Right lobe of liver (tissue), 6 donors: ENCODE results near the gene ANKRD60. TPM values are rescaled to one million over a fixed set of nuclear protein-coding genes. Genes with fewer than 3 reads are reported as not detected.
A peak's percentile ranks its signal among the peaks of the same experiment; 100 is the strongest.

Experiments
- ATAC-seq, 4 donors: fragments of 200-7000 bp; cut with Tn5 transposase; one replicate each; pipeline ENCODE4 v1.9.1; 2020; ENCODE audit warnings: mild to moderate bottlenecking in 4 of 4, moderate library complexity in 4 of 4
- DNase-seq, 3 donors: peaks; one replicate each; pipeline ENCODE4 v3.0.0-alpha.2; 2020
- H3K27ac ChIP-seq, 3 donors: fragments of 200-600 bp; one replicate each; pipeline ENCODE4 v1.8.0; 2022
- H3K27me3 ChIP-seq, 2 donors: fragments of 200-600 bp; one replicate each; pipeline ENCODE4 v1.8.0; 2022
- H3K36me3 ChIP-seq, 4 donors: fragments of 200-600 bp; sonication (generic) in 1 of 4; one replicate each; pipeline versions ENCODE4 v1.5.1 to v1.8.0; 2017 to 2022; ENCODE audit warnings: control low read depth in 1 of 4
- H3K4me1 ChIP-seq, 4 donors: fragments of 200-600 bp; sonication (generic) in 1 of 4; one replicate each; pipeline versions ENCODE4 v1.5.1 to v1.8.0; 2017 to 2022; ENCODE audit warnings: control low read depth in 1 of 4
- H3K4me3 ChIP-seq, 3 donors: fragments of 200-600 bp; one replicate each; pipeline ENCODE4 v1.8.0; 2022
- H3K9me3 ChIP-seq, 4 donors: fragments of 200-600 bp; sonication (generic) in 1 of 4; one replicate each; pipeline versions ENCODE4 v1.5.1 to v1.8.0; 2017 to 2022; ENCODE audit warnings: control low read depth in 1 of 4
- CTCF ChIP-seq, 4 donors: fragments of 200-600 bp in 3 of 4; fragments of 450-650 bp in 1 of 4; IDR thresholded peaks; one replicate each; pipeline versions ENCODE4 v1.5.1 to v1.8.0; 2016 to 2022; ENCODE audit warnings: antibody characterized with exemption in 4 of 4, mild to moderate bottlenecking in 2 of 4
- POLR2A ChIP-seq: fragments of 450-650 bp; IDR thresholded peaks from one replicate; pipeline ENCODE4 v1.6.1; 2017; ENCODE audit warnings: antibody characterized with exemption, mild to moderate bottlenecking
- WGBS: methylation state at CpG from one replicate; pipeline ENCODE4 v1.1.6; 2018; ENCODE audit warnings: low coverage, low lambda C conversion rate; ENCODE audit not compliant: insufficient coverage; ENCODE audit errors: missing lambda C conversion rate; 5-methylcytosine and 5-hydroxymethylcytosine counted together
- intact Hi-C, 2 donors: fragments of 100-400 bp; cut with DNase I; formaldehyde crosslinking; loops; one replicate each; pipeline versions ENCODE4 v1.11.2 to v1.14.1; 2022
- total RNA-seq, 6 experiments: library from RNA; depleted of rRNA in 2 of 6; stranded (reverse); fragments of >200 nt in 2 of 6; fragmentation: NEBNext Ultra II Directional in 3 of 6; extraction: Animal tissue kit (Norgen Biotek cat#: 25700) in 3 of 6; gene quantifications; one replicate each; pipeline versions ENCODE4 v1.1.0 to v1.2.4, GENCODE V29; 2016 to 2023
- donor health status: DM: no; HTN: yes; CAD: no.
- donor health status: DM: no; HTN: no; CAD: no.
- donor health status: DM: no; HTN: no; CAD: no.
- donor health status: DM: no; HTN: yes; CAD: no.
- donor health status: DM: no; HTN: yes; CAD: no.

ANKRD60 gene
- total RNA-seq, 6 experiments from 2014 or later = not detected

DNA sequence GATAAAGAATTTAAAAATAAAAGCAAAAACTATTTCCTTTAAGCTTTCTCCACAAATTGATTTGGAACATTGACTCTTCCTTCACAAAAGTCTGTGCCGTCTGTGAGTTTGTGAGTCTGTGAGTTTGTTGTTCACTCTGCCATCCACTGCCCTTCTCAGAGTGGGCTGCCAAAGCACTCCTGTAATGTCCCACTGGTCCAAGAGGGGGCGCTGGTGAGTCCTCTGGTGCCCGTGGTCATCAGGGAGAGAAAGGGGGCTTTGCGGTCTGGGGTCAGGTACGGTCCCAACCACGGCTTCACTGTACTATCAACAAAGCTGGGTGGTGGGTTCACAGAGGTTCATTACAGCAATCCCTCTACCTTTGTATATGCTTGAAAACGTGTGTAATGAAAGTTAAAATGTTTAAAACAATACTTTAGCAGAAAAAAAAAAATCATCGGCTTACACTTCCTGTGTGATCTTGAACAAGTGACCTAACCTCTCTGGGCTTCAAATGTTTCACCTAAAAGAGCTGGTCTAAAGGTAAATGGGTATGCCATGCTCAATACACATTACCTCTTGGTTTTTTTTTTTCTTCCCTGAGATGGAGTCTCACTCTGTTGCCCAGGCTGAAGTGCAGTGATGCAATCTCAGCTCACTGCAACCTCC is 5.6 kb upstream of the ANKRD60 start:
- Histone ChIP-seq H3K4me3 (no peak overlapping the region), H3K9me3 (no peaks in the 10 kb centered on the region), H3K27me3 (no peaks in the 10 kb centered on the region), H3K36me3 (no peaks in the 10 kb centered on the region), H3K27ac (no peak overlapping the region), H3K4me1 (no peaks in the 10 kb centered on the region)
- TF ChIP-seq POLR2A (no peak), CTCF (IDR thresholded peaks at IDR 0.05) (peak; percentile 32 to 47 (median 44))
- ATAC-seq (no peak), DNase-seq (no peak)
- intact Hi-C loops = no loop called here
- 47% methylated on average over 8 of the region's 8 CpGs for WGBS

GRCh38 chr20:58233393-58233792 is 4.9 kb upstream of the ANKRD60 start:
- no peak for ATAC-seq
- Histone ChIP-seq H3K36me3 (no peaks in the 10 kb centered on the region), H3K27me3 (no peaks in the 10 kb centered on the region), H3K4me3 (no peak overlapping the region), H3K4me1 (no peaks in the 10 kb centered on the region), H3K9me3 (no peaks in the 10 kb centered on the region), H3K27ac (no peak overlapping the region)
- TF ChIP-seq CTCF (IDR thresholded peaks at IDR 0.05) (no peak), POLR2A (no peak)
- DNase-seq = no peak
- 100% methylated on average over 2 of the region's 8 CpGs for whole genome bisulfite sequencing
- intact Hi-C loops = no loop called here

- H3K27me3 ChIP-seq = peaks cover 0 to 14% of the 10 kb centered on the region in 2 donors
- H3K4me1 ChIP-seq = no peaks in the 10 kb centered on the region
- no peak overlapping the region for H3K4me3 ChIP-seq
- 70% methylated on average over 6 of the region's 6 CpGs for WGBS
- intact Hi-C loops = no loop called here
- no peaks in the 10 kb centered on the region for H3K9me3 ChIP-seq
- H3K36me3 ChIP-seq = no peaks in the 10 kb centered on the region
- no peak for DNase-seq
- no peak overlapping the region for H3K27ac ChIP-seq
- ATAC-seq = no peak
- TF ChIP-seq CTCF (IDR thresholded peaks at IDR 0.05) = no peak
- no peak for TF ChIP-seq POLR2A
Measured at GRCh38 chr20:58231683-58232082, 3.2 kb upstream of the ANKRD60 start.

GRCh38 chr20:58229198-58229798 is 845 bp upstream of the ANKRD60 start:
- Histone ChIP-seq H3K27ac (no peak overlapping the region), H3K4me1 (no peaks in the 10 kb centered on the region), H3K4me3 (no peak overlapping the region), H3K36me3 (no peaks in the 10 kb centered on the region), H3K9me3 (no peaks in the 10 kb centered on the region), H3K27me3 (peaks cover 0 to 14% of the 10 kb centered on the region in 2 donors)
- DNase-seq (no peak), ATAC-seq (no peak)
- intact Hi-C loops = no loop called here
- TF ChIP-seq CTCF (IDR thresholded peaks at IDR 0.05) (no peak), POLR2A (no peak)
- WGBS = 49% methylated on average over 13 of the region's 14 CpGs
